WTC11 (cell line): ENCODE measurements around the gene TCF21. TPM values are rescaled to one million over a fixed set of nuclear protein-coding genes. Genes with fewer than 3 reads are reported as not detected.

Source experiments
- ATAC-seq: fragments of 200-7000 bp; cut with Tn5 transposase; 2 replicates; pipeline ENCODE4 v1.10.0; 2021; ENCODE audit warnings: mild to moderate bottlenecking, moderate library complexity
- CTCF ChIA-PET: fragments of 300-600 bp; sonication (Branson Sonifier 250); formaldehyde crosslinking; loops from one replicate; lab custom pipeline; 2021; ENCODE audit warnings: antibody characterized with exemption; lab: Charles Lee
- POLR2A ChIA-PET: fragments of 350-600 bp; sonication (Branson Sonifier 250); formaldehyde crosslinking; loops from one replicate; lab custom pipeline; 2021; ENCODE audit warnings: antibody characterized with exemption; lab: Charles Lee
- DNase-seq: peaks from one replicate; pipeline ENCODE4 v3.0.0; 2021; ENCODE audit warnings: low spot score
- H3K27ac Mint-ChIP-seq: 2 replicates; pipeline ENCODE4 v1.8.0; 2021; ENCODE audit warnings: mixed read lengths
- H3K27me3 Mint-ChIP-seq: 2 replicates; pipeline ENCODE4 v1.8.0; 2021; ENCODE audit warnings: low read depth, mild to moderate bottlenecking, moderate library complexity, mixed read lengths
- H3K36me3 Mint-ChIP-seq: 2 replicates; pipeline ENCODE4 v1.8.0; 2021; ENCODE audit warnings: mixed read lengths
- H3K4me1 Mint-ChIP-seq: 2 replicates; pipeline ENCODE4 v1.8.0; 2022; ENCODE audit warnings: mixed read lengths
- H3K4me3 Mint-ChIP-seq: 2 replicates; pipeline ENCODE4 v1.8.0; 2021; ENCODE audit warnings: mild to moderate bottlenecking, moderate library complexity, mixed read lengths
- H3K9me3 Mint-ChIP-seq: 2 replicates; pipeline ENCODE4 v1.8.0; 2021; ENCODE audit warnings: mixed read lengths
- ATF2 ChIP-seq: sonication (generic); formaldehyde crosslinking; IDR thresholded peaks from 2 replicates; pipeline ENCODE4 v1.8.1; 2022; ENCODE audit warnings: low read depth, missing genetic modification reagents, borderline replicate concordance
- ATF6 ChIP-seq: sonication (generic); formaldehyde crosslinking; IDR thresholded peaks from 2 replicates; pipeline ENCODE4 v1.8.1; 2023; ENCODE audit warnings: mild to moderate bottlenecking, missing genetic modification reagents
- CREB1 ChIP-seq: sonication (generic); formaldehyde crosslinking; IDR thresholded peaks from 2 replicates; pipeline ENCODE4 v1.8.0; 2023; ENCODE audit warnings: mild to moderate bottlenecking, missing genetic modification reagents
- CREM ChIP-seq: sonication (generic); formaldehyde crosslinking; IDR thresholded peaks from 2 replicates; pipeline ENCODE4 v1.8.1; 2022; ENCODE audit warnings: mild to moderate bottlenecking, missing genetic modification reagents, moderate library complexity
- E2F4 ChIP-seq: sonication (generic); formaldehyde crosslinking; IDR thresholded peaks from 2 replicates; pipeline ENCODE4 v1.8.1; 2022; ENCODE audit warnings: low read depth, mild to moderate bottlenecking, moderate library complexity, missing genetic modification reagents, borderline replicate concordance
- ELF4 ChIP-seq: sonication (generic); formaldehyde crosslinking; IDR thresholded peaks from 2 replicates; pipeline ENCODE4 v1.8.1; 2022; ENCODE audit warnings: low read depth, mild to moderate bottlenecking, moderate library complexity, missing genetic modification reagents
- EMX1 ChIP-seq: fragments of 250-450 bp; sonication (Bioruptor Pico); IDR thresholded peaks from 2 replicates; pipeline ENCODE4 v1.8.0; 2021; ENCODE audit warnings: mild to moderate bottlenecking
- GABPB1 ChIP-seq: sonication (generic); formaldehyde crosslinking; IDR thresholded peaks from 2 replicates; pipeline ENCODE4 v1.8.1; 2023; ENCODE audit warnings: mild to moderate bottlenecking, missing genetic modification reagents
- GTF2I ChIP-seq: fragments of 250-450 bp; sonication (Bioruptor Pico); conservative IDR thresholded peaks from 2 replicates; pipeline ENCODE4 v1.4.0; 2021; ENCODE audit warnings: mild to moderate bottlenecking
- KAT7 ChIP-seq: sonication (generic); formaldehyde crosslinking; IDR thresholded peaks from 2 replicates; pipeline ENCODE4 v1.8.1; 2023; ENCODE audit warnings: missing genetic modification reagents, mild to moderate bottlenecking, borderline replicate concordance
- NR2C2 ChIP-seq: sonication (generic); formaldehyde crosslinking; IDR thresholded peaks from 2 replicates; pipeline ENCODE4 v1.8.0; 2022; ENCODE audit warnings: mild to moderate bottlenecking, missing genetic modification reagents
- PRRX2 ChIP-seq: fragments of 250-450 bp; sonication (Bioruptor Pico); IDR thresholded peaks from 2 replicates; pipeline ENCODE4 v1.8.0; 2021; ENCODE audit warnings: mild to moderate bottlenecking
- RELA ChIP-seq: sonication (generic); formaldehyde crosslinking; IDR thresholded peaks from 2 replicates; pipeline ENCODE4 v1.8.1; 2022; ENCODE audit warnings: missing genetic modification reagents, mild to moderate bottlenecking, borderline replicate concordance
- USF2 ChIP-seq: sonication (generic); formaldehyde crosslinking; IDR thresholded peaks from 2 replicates; pipeline ENCODE4 v1.8.1; 2023; ENCODE audit warnings: mild to moderate bottlenecking, missing genetic modification reagents, moderate library complexity
- ZNF138 ChIP-seq: sonication (generic); formaldehyde crosslinking; conservative IDR thresholded peaks from 2 replicates; pipeline ENCODE4 v1.8.1; 2022; ENCODE audit warnings: mild to moderate bottlenecking, moderate library complexity, missing genetic modification reagents
- ZNF232 ChIP-seq: sonication (generic); formaldehyde crosslinking; IDR thresholded peaks from 2 replicates; pipeline ENCODE4 v1.8.0; 2022; ENCODE audit warnings: mild to moderate bottlenecking, missing genetic modification reagents
- ZNF263 ChIP-seq: sonication (generic); formaldehyde crosslinking; IDR thresholded peaks from 2 replicates; pipeline ENCODE4 v1.8.1; 2022; ENCODE audit warnings: low read depth, mild to moderate bottlenecking, moderate library complexity, missing genetic modification reagents
- ZNF317 ChIP-seq: sonication (generic); formaldehyde crosslinking; IDR thresholded peaks from 2 replicates; pipeline ENCODE4 v1.8.1; 2023; ENCODE audit warnings: low read depth, mild to moderate bottlenecking, moderate library complexity, missing genetic modification reagents, borderline replicate concordance
- ZNF425 ChIP-seq: fragments of 250-450 bp; sonication (Bioruptor Pico); conservative IDR thresholded peaks from 2 replicates; pipeline ENCODE4 v1.9.0; 2021; ENCODE audit warnings: mild to moderate bottlenecking
- total RNA-seq: library from RNA; stranded (reverse); gene quantifications from 3 replicates; pipeline ENCODE4 v1.2.3, GENCODE V29; 2021

Gene TCF21
- total RNA-seq, 1 experiment from 2014 or later, result 0.22 TPM

- Mint-ChIP-seq H3K9me3 (peaks cover 5% of the 10 kb centered on the region), H3K4me3 (no peak overlapping the region), H3K4me1 (peaks cover 25% of the 10 kb centered on the region), H3K27me3 (no peaks in the 10 kb centered on the region), H3K36me3 (no peaks in the 10 kb centered on the region), H3K27ac (no peak overlapping the region)
- no peak for ATAC-seq
- DNase-seq, result no peak
- CTCF ChIA-PET, result interaction anchor here (0.8 kb wide), 1 partner anchor 78 kb away, joined by 3 read pairs; no protein-coding TSS in a partner anchor
- POLR2A ChIA-PET, result no interaction called here
- TF ChIP-seq CREB1 (CRISPR knock-in tag) (no peak), GTF2I (CRISPR knock-in tag) (no peak), KAT7 (CRISPR knock-in tag) (no peak), CREM (CRISPR knock-in tag) (no peak)
These were observed 45.8 kb upstream of the TCF21 start for GRCh38 chr6:133843098-133843497.

- ATAC-seq, result no peak
- ChIA-PET CTCF (no interaction called here), POLR2A (no interaction called here)
- no peak for DNase-seq
- Mint-ChIP-seq H3K9me3 (peaks cover 5% of the 10 kb centered on the region), H3K4me1 (peaks cover 22% of the 10 kb centered on the region), H3K36me3 (no peaks in the 10 kb centered on the region), H3K27me3 (no peaks in the 10 kb centered on the region), H3K27ac (no peak overlapping the region), H3K4me3 (no peak overlapping the region)
- TF ChIP-seq ATF2 (CRISPR knock-in tag) (no peak), NR2C2 (CRISPR knock-in tag) (no peak), GTF2I (CRISPR knock-in tag) (no peak), ATF6 (CRISPR knock-in tag) (no peak), ZNF317 (CRISPR knock-in tag) (no peak), ZNF263 (CRISPR knock-in tag) (no peak), EMX1 (CRISPR knock-in tag) (no peak), ZNF138 (CRISPR knock-in tag) (no peak), E2F4 (no peak), CREM (CRISPR knock-in tag) (no peak), ZNF425 (no peak), ZNF232 (CRISPR knock-in tag) (no peak), PRRX2 (no peak), USF2 (CRISPR knock-in tag) (no peak), ELF4 (CRISPR knock-in tag) (no peak), RELA (no peak), GABPB1 (CRISPR knock-in tag) (no peak)
These were observed 44.2 kb upstream of the TCF21 start for GRCh38 chr6:133844709-133845108.
